IMR-90 (cell line): ENCODE measurements around the gene PTPRF.

ENCODE experiments used
- BHLHE40 ChIP-seq: fragments of 150-350 bp; IDR thresholded peaks from 2 replicates; pipeline ENCODE4 v1.6.1; 2016; ENCODE audit warnings: mild to moderate bottlenecking, low read depth, low read length
- CEBPB ChIP-seq: IDR thresholded peaks from 2 replicates; pipeline ENCODE4 v1.6.1; 2012; ENCODE audit warnings: low read depth, low read length, improper control_type of control experiment
- FOS ChIP-seq: fragments of 150-350 bp; IDR thresholded peaks from 2 replicates; pipeline ENCODE4 v1.6.1; 2016; ENCODE audit warnings: low read depth, low read length
- MXI1 ChIP-seq: IDR thresholded peaks from 2 replicates; pipeline ENCODE4 v1.6.1; 2012; ENCODE audit warnings: low read depth, mild to moderate bottlenecking, low read length, moderate library complexity, borderline replicate concordance
- RAD21 ChIP-seq: IDR thresholded peaks from 2 replicates; pipeline ENCODE4 v1.6.1; 2012; ENCODE audit warnings: low read length, improper control_type of control experiment
- SMC3 ChIP-seq: fragments of 150-350 bp; IDR thresholded peaks from 2 replicates; pipeline ENCODE4 v1.6.1; 2016; ENCODE audit warnings: low read depth, mild to moderate bottlenecking, antibody characterized with exemption, low read length, moderate library complexity
- TF ChIP-seq, protein P1 (sequence below): conservative IDR thresholded peaks from 2 replicates; pipeline ENCODE4 v1.5.1; 2012; ENCODE audit warnings: mild to moderate bottlenecking, low read depth, low read length, improper control_type of control experiment

DNA sequence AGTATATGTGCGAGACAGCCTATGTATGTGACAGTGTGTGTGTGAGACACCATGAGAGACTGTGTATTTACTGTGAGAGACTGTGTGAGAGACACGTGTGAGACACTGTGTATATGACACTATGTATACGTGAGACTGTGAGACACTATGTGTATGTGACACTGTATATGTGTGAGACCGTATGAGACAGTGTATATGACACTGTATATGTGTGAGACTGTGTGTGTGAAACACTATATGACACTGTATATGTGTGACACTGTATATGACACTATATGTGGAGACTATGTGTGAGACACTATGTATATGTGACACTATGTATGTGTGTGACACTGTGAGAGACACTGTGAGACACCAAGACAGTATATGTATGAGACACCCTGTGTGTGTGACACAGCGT is 66.3 kb downstream of the PTPRF start:
- no peak for TF ChIP-seq CEBPB
- TF ChIP-seq, protein P1, sequence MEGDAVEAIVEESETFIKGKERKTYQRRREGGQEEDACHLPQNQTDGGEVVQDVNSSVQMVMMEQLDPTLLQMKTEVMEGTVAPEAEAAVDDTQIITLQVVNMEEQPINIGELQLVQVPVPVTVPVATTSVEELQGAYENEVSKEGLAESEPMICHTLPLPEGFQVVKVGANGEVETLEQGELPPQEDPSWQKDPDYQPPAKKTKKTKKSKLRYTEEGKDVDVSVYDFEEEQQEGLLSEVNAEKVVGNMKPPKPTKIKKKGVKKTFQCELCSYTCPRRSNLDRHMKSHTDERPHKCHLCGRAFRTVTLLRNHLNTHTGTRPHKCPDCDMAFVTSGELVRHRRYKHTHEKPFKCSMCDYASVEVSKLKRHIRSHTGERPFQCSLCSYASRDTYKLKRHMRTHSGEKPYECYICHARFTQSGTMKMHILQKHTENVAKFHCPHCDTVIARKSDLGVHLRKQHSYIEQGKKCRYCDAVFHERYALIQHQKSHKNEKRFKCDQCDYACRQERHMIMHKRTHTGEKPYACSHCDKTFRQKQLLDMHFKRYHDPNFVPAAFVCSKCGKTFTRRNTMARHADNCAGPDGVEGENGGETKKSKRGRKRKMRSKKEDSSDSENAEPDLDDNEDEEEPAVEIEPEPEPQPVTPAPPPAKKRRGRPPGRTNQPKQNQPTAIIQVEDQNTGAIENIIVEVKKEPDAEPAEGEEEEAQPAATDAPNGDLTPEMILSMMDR = no peak
- no peak for TF ChIP-seq MXI1
- TF ChIP-seq RAD21 = no peak
- TF ChIP-seq BHLHE40 = no peak
- no peak for TF ChIP-seq FOS
- TF ChIP-seq SMC3 = no peak
